C4-2B (cell line): ENCODE data around the gene TMEM225B.

Experiments
- ZFX ChIP-seq: fragments of 450-650 bp; IDR thresholded peaks from 2 replicates; pipeline ENCODE4 v1.6.1; 2017
- TF ChIP-seq, protein P1 (sequence below): fragments of 450-650 bp; conservative IDR thresholded peaks from 2 replicates; pipeline ENCODE4 v1.5.1; 2017; ENCODE audit warnings: mild to moderate bottlenecking

DNA sequence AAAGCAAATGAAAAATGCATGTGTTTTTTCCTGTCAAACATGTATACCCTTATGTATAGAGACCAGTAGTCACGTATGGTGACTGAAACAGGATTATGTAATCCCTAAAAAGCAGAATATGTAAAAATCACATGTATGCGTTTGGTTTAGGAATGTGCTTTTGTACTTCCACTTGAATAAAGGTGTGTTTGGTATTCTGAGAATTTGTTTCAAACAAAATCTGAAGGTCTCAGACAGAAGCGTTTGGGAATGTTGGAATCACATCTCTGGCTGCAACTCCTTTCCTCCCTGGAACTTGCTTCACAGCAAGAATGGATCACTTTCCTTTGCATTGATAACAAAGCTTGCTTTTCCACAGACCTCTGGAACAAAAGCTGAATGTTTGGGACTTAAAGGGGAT is 21.8 kb upstream of the TMEM225B start:
- TF ChIP-seq, protein P1, sequence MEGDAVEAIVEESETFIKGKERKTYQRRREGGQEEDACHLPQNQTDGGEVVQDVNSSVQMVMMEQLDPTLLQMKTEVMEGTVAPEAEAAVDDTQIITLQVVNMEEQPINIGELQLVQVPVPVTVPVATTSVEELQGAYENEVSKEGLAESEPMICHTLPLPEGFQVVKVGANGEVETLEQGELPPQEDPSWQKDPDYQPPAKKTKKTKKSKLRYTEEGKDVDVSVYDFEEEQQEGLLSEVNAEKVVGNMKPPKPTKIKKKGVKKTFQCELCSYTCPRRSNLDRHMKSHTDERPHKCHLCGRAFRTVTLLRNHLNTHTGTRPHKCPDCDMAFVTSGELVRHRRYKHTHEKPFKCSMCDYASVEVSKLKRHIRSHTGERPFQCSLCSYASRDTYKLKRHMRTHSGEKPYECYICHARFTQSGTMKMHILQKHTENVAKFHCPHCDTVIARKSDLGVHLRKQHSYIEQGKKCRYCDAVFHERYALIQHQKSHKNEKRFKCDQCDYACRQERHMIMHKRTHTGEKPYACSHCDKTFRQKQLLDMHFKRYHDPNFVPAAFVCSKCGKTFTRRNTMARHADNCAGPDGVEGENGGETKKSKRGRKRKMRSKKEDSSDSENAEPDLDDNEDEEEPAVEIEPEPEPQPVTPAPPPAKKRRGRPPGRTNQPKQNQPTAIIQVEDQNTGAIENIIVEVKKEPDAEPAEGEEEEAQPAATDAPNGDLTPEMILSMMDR: no peak
- TF ChIP-seq ZFX: no peak
